ENCODE measurements around the gene CD151.

DNA sequence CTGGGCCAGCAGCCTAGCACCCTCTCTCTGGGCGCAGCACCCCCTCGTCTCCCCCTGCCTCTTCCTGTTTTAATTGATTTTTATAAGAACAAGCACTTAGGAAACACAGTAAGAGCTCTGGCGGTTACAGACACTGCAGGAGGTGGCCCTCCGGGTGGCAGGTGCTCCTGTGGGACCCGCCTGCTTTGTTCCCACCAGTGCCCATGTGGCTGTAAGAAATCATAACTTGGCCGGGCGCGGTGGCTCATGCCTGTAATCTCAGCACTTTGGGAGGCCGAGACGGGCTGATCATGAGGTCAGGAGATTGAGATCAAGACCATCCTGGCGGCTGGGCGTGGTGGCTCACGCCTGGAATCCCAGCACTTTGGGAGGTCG is 28.3 kb downstream of the CD151 start:
- TF ChIP-seq, protein P1, sequence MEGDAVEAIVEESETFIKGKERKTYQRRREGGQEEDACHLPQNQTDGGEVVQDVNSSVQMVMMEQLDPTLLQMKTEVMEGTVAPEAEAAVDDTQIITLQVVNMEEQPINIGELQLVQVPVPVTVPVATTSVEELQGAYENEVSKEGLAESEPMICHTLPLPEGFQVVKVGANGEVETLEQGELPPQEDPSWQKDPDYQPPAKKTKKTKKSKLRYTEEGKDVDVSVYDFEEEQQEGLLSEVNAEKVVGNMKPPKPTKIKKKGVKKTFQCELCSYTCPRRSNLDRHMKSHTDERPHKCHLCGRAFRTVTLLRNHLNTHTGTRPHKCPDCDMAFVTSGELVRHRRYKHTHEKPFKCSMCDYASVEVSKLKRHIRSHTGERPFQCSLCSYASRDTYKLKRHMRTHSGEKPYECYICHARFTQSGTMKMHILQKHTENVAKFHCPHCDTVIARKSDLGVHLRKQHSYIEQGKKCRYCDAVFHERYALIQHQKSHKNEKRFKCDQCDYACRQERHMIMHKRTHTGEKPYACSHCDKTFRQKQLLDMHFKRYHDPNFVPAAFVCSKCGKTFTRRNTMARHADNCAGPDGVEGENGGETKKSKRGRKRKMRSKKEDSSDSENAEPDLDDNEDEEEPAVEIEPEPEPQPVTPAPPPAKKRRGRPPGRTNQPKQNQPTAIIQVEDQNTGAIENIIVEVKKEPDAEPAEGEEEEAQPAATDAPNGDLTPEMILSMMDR (conservative IDR thresholded peaks at IDR 0.05) = no peak
- no peak for TF ChIP-seq ZFX (IDR thresholded peaks at IDR 0.05)
